CD14-positive monocyte (primary cell): ENCODE measurements around the gene WDR7. TPM values are rescaled to one million over a fixed set of nuclear protein-coding genes. Genes with fewer than 3 reads are reported as not detected.
A peak's percentile ranks its signal among the peaks of the same experiment; 100 is the strongest.

Source experiments
- DNase-seq, 3 donors: peaks; one replicate each; pipeline ENCODE4 v3.0.0-alpha.2; 2011 to 2022
- H2AFZ ChIP-seq: 2 replicates; pipeline ENCODE4 v1.6.0; 2012; ENCODE audit warnings: mild to moderate bottlenecking, low read depth, low read length, inconsistent platforms; ENCODE audit not compliant: insufficient read depth, poor library complexity, severe bottlenecking
- H3K27ac ChIP-seq, 2 donors: 1 replicate in 1 of 2; 2 replicates in 1 of 2; pipeline ENCODE4 v1.5.1; 2012 to 2013; ENCODE audit warnings: low read length in 2 of 2, control low read depth in 1 of 2, inconsistent platforms in 1 of 2, low read depth in 1 of 2, mild to moderate bottlenecking in 1 of 2
- H3K27me3 ChIP-seq, 2 donors: one replicate each; pipeline versions ENCODE4 v1.6.0 to v1.6.1; 2011 to 2013; ENCODE audit warnings: low read length in 2 of 2; ENCODE audit not compliant: control insufficient read depth in 2 of 2, insufficient read depth in 2 of 2
- H3K36me3 ChIP-seq, 2 donors: replicated peaks in 1 of 2; 1 replicate in 1 of 2; 2 replicates in 1 of 2; pipeline versions ENCODE4 v1.5.1 to v1.6.1; 2012 to 2013; ENCODE audit warnings: low read length in 2 of 2, control low read depth in 1 of 2, inconsistent platforms in 1 of 2, mild to moderate bottlenecking in 1 of 2; ENCODE audit not compliant: insufficient read depth in 2 of 2, control insufficient read depth in 1 of 2
- H3K4me1 ChIP-seq, 2 donors: 1 replicate in 1 of 2; 2 replicates in 1 of 2; pipeline versions ENCODE4 v1.5.1 to v1.6.1; 2012 to 2013; ENCODE audit warnings: low read length in 2 of 2, control low read depth in 1 of 2, inconsistent platforms in 1 of 2, mild to moderate bottlenecking in 1 of 2, moderate library complexity in 1 of 2; ENCODE audit not compliant: insufficient read depth in 2 of 2, control insufficient read depth in 1 of 2
- H3K4me2 ChIP-seq: replicated peaks from 2 replicates; pipeline ENCODE3; 2012; ENCODE audit warnings: low read length, moderate library complexity, mild to moderate bottlenecking; ENCODE audit not compliant: poor library complexity, severe bottlenecking; ENCODE audit errors: extremely low read depth
- H3K4me3 ChIP-seq, 3 experiments: fragments of 200-600 bp in 1 of 3; sonication (generic) in 1 of 3; replicated peaks in 1 of 3; 1 replicate in 2 of 3; 2 replicates in 1 of 3; pipeline ENCODE4 v1.5.1; 2011 to 2013; ENCODE audit warnings: low read length in 3 of 3, mild to moderate bottlenecking in 3 of 3, control low read depth in 2 of 3, low read depth in 2 of 3, inconsistent platforms in 1 of 3, moderate library complexity in 1 of 3
- H3K79me2 ChIP-seq: 2 replicates; pipeline ENCODE4 v1.6.0; 2012; ENCODE audit warnings: mild to moderate bottlenecking, control low read depth, inconsistent platforms, low read length, moderate library complexity; ENCODE audit not compliant: insufficient read depth
- H3K9ac ChIP-seq: 2 replicates; pipeline ENCODE4 v1.6.0; 2017; ENCODE audit warnings: low read length, mild to moderate bottlenecking; ENCODE audit not compliant: insufficient read depth, poor library complexity, severe bottlenecking
- H3K9me3 ChIP-seq, 2 donors: replicated peaks in 1 of 2; 1 replicate in 1 of 2; 2 replicates in 1 of 2; pipeline versions ENCODE4 v1.5.1 to v1.6.1; 2012 to 2013; ENCODE audit warnings: low read length in 2 of 2, control low read depth in 1 of 2; ENCODE audit not compliant: control insufficient read depth in 1 of 2, insufficient read depth in 1 of 2
- H4K20me1 ChIP-seq: 2 replicates; pipeline ENCODE4 v1.6.0; 2012; ENCODE audit warnings: mild to moderate bottlenecking, low read length, control low read depth, moderate library complexity; ENCODE audit not compliant: insufficient read depth
- H3K27ac Mint-ChIP-seq, 7 donors: one replicate each; pipeline ENCODE4 v1.8.0; 2020; ENCODE audit warnings: mild to moderate bottlenecking in 7 of 7, mixed read lengths in 7 of 7, moderate library complexity in 6 of 7, inconsistent platforms in 2 of 7
- H3K27me3 Mint-ChIP-seq, 3 donors: one replicate each; pipeline ENCODE4 v1.8.0; 2021 to 2022; ENCODE audit warnings: low read depth in 3 of 3, mild to moderate bottlenecking in 3 of 3, mixed read lengths in 3 of 3, moderate library complexity in 3 of 3, inconsistent platforms in 1 of 3
- H3K36me3 Mint-ChIP-seq, 2 donors: one replicate each; pipeline ENCODE4 v1.8.0; 2020; ENCODE audit warnings: mixed read lengths in 2 of 2, inconsistent platforms in 1 of 2, mild to moderate bottlenecking in 1 of 2
- H3K4me1 Mint-ChIP-seq: one replicate; pipeline ENCODE4 v1.8.0; 2020; ENCODE audit warnings: mild to moderate bottlenecking, mixed read lengths
- H3K4me3 Mint-ChIP-seq, 2 donors: one replicate each; pipeline ENCODE4 v1.8.0; 2020; ENCODE audit warnings: mild to moderate bottlenecking in 2 of 2, mixed read lengths in 2 of 2, moderate library complexity in 1 of 2
- H3K9me3 Mint-ChIP-seq, 7 donors: one replicate each; pipeline ENCODE4 v1.8.0; 2020 to 2022; ENCODE audit warnings: mixed read lengths in 7 of 7, mild to moderate bottlenecking in 6 of 7, moderate library complexity in 6 of 7, inconsistent platforms in 2 of 7
- CTCF ChIP-seq: fragments of 200-600 bp; IDR thresholded peaks from one replicate; pipeline ENCODE4 v1.8.0; 2022; ENCODE audit warnings: antibody characterized with exemption, mild to moderate bottlenecking
- WGBS: methylation state at CpG from one replicate; pipeline ENCODE4 v1.1.5; 2013; ENCODE audit warnings: missing lambda C conversion rate; ENCODE audit not compliant: insufficient coverage; 5-methylcytosine and 5-hydroxymethylcytosine counted together
- intact Hi-C, 2 donors: fragments of 100-400 bp; cut with micrococcal nuclease; formaldehyde crosslinking; loops; one replicate each; pipeline versions ENCODE4 v1.15.0 to v1.15.1; 2023
- polyA plus RNA-seq, 3 donors: library from polyadenylated mRNA; depleted of rRNA in 1 of 3; unstranded in 2 of 3; stranded (reverse) in 1 of 3; fragments of 300-500 nt in 2 of 3; fragments of >200 nt in 1 of 3; fragmentation: Illumina TruSeq in 2 of 3; gene quantifications; 1 replicate in 2 of 3; 2 replicates in 1 of 3; pipeline ENCODE4 v1.2.3, GENCODE V29; 2012 to 2021

The WDR7 gene
- polyA plus RNA-seq, 3 donors = 9.1 to 23.6 (median 9.5) TPM

DNA sequence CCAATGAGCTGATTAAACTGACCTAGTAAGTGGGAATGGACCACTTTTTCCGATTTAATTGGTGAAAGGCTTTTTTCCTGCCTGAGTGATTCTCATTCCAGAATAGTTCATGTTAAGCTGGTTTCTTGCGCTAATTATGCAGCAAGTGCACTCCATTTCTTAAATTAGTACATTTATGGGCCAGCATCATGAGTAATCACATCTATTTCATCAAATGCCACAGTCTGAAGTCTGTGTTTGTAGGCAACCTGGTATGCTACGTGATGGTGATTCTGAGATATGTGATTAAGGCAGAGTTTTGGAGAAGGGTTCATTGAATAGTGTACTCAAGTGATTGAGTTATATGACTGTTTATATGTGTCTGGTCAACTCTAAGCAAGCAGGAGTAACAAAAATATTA, 367.7 kb downstream of the WDR7 start:
- H3K27ac Mint-ChIP-seq = no peak overlapping the region
- no peaks in the 10 kb centered on the region for H3K9me3 ChIP-seq
- no peak overlapping the region for H2AFZ ChIP-seq
- H3K79me2 ChIP-seq = no peaks in the 10 kb centered on the region
- peaks cover 17% of the 10 kb centered on the region in 2 donors for H3K36me3 ChIP-seq
- H4K20me1 ChIP-seq = no peaks in the 10 kb centered on the region
- H3K4me1 Mint-ChIP-seq = peaks cover 26% of the 10 kb centered on the region
- H3K4me3 ChIP-seq = no peak overlapping the region
- 100% methylated on average over 1 of the region's 3 CpGs for WGBS
- peaks cover 0 to 2% (median 0%) of the 10 kb centered on the region in 3 donors for H3K27me3 Mint-ChIP-seq
- intact Hi-C loops = no loop called here
- H3K4me1 ChIP-seq = peaks cover 18% of the 10 kb centered on the region in 2 donors
- H3K9ac ChIP-seq = no peak overlapping the region
- no peak for TF ChIP-seq CTCF
- H3K27me3 ChIP-seq = no peaks in the 10 kb centered on the region
- no peak for DNase-seq
- no peak overlapping the region for H3K4me2 ChIP-seq
- no peak overlapping the region for H3K4me3 Mint-ChIP-seq
- H3K27ac ChIP-seq = no peak overlapping the region
- no peaks in the 10 kb centered on the region for H3K9me3 Mint-ChIP-seq
- H3K36me3 Mint-ChIP-seq = peaks cover 24 to 27% of the 10 kb centered on the region in 2 donors

GRCh38 chr18:57022716-57023115, 371.6 kb downstream of the WDR7 start:
- no peak for TF ChIP-seq CTCF
- peaks cover 36 to 43% of the 10 kb centered on the region in 2 donors for H3K36me3 Mint-ChIP-seq
- Histone ChIP-seq H3K27me3 (no peaks in the 10 kb centered on the region), H4K20me1 (no peaks in the 10 kb centered on the region), H3K9me3 (no peaks in the 10 kb centered on the region), H3K4me3 (no peak overlapping the region), H3K79me2 (no peaks in the 10 kb centered on the region), H3K27ac (no peak overlapping the region), H2AFZ (no peak overlapping the region), H3K9ac (no peak overlapping the region), H3K36me3 (peaks cover 30% of the 10 kb centered on the region in 2 donors), H3K4me1 (peaks cover 4 to 5% of the 10 kb centered on the region in 2 donors), H3K4me2 (no peak overlapping the region)
- no peaks in the 10 kb centered on the region for H3K9me3 Mint-ChIP-seq
- peaks cover 0 to 2% (median 0%) of the 10 kb centered on the region in 3 donors for H3K27me3 Mint-ChIP-seq
- H3K4me1 Mint-ChIP-seq = peaks cover 9% of the 10 kb centered on the region
- intact Hi-C loops = no loop called here
- no peak for DNase-seq
- peak overlapping the region in 3 of 7 donors; percentile 16 to 20 (median 19) for H3K27ac Mint-ChIP-seq
- 96% methylated on average over 2 of the region's 4 CpGs for WGBS
- H3K4me3 Mint-ChIP-seq = no peak overlapping the region
